HepG2 (cell line): ENCODE measurements around the gene ADAM22. TPM values are rescaled to one million over a fixed set of nuclear protein-coding genes. Genes with fewer than 3 reads are reported as not detected.
A peak's percentile ranks its signal among the peaks of the same experiment; 100 is the strongest.

Source experiments
- ATAC-seq: fragments of 200-7000 bp; cut with Tn5 transposase; 3 replicates; pipeline ENCODE4 v1.9.1; 2020; ENCODE audit warnings: mild to moderate bottlenecking, moderate library complexity
- BruUV-seq: library from RNA; stranded (reverse); fragments of 400-500 nt; replicated peaks from 2 replicates; lab custom pipeline; 2021; lab: Mats Ljungman, UMichigan
- CTCF ChIA-PET: fragments of 300-600 bp; formaldehyde crosslinking; extraction: SDS; loops from one replicate; lab custom pipeline; 2021; ENCODE audit warnings: low total read pairs, inconsistent platforms, low intra/inter-chr PET ratio; lab: Yijun Ruan, JAX
- POLR2A ChIA-PET: fragments of 350-600 bp; sonication (Branson Sonifier 250); formaldehyde crosslinking; loops from one replicate; lab custom pipeline; 2020; ENCODE audit warnings: antibody characterized with exemption, inconsistent platforms; lab: Yijun Ruan, JAX
- DNase-seq: peaks from one replicate; pipeline ENCODE4 v3.0.0-alpha.2; 2015; ENCODE audit warnings: low spot score
- FAIRE-seq: peaks from 3 replicates; lab custom pipeline; 2011; peaks lifted over from hg19 to GRCh38; lab: Jason Lieb, UNC
- H2AFZ ChIP-seq: one replicate; pipeline ENCODE4 v1.6.1; 2011; ENCODE audit warnings: low read length, inconsistent platforms
- H3K27ac ChIP-seq: fragments of 300-600 bp; 3 replicates; pipeline ENCODE4 v1.8.0; 2011; ENCODE audit warnings: mixed run types, mild to moderate bottlenecking, mixed read lengths, low read length, inconsistent platforms; ENCODE audit not compliant: insufficient read depth; ENCODE audit errors: extremely low read length
- H3K27me3 ChIP-seq, 2 experiments: fragments of 200-600 bp in 1 of 2; 2 replicates in 1 of 2; 3 replicates in 1 of 2; pipeline versions ENCODE4 v1.6.0 to v1.8.0; 2011; ENCODE audit warnings: low read length in 2 of 2, mild to moderate bottlenecking in 2 of 2, moderate library complexity in 2 of 2, inconsistent platforms in 1 of 2; ENCODE audit not compliant: insufficient read depth in 2 of 2, control insufficient read depth in 1 of 2
- H3K36me3 ChIP-seq, 2 experiments: fragments of 200-600 bp in 1 of 2; replicated peaks in 1 of 2; 2 replicates in 1 of 2; 3 replicates in 1 of 2; pipeline versions ENCODE4 v1.5.1 to v1.8.0; 2011; ENCODE audit warnings: low read length in 2 of 2, inconsistent platforms in 1 of 2; ENCODE audit not compliant: insufficient read depth in 2 of 2, control insufficient read depth in 1 of 2
- H3K4me1 ChIP-seq: 2 replicates; pipeline ENCODE4 v1.5.1; 2012; ENCODE audit warnings: low read length, inconsistent platforms; ENCODE audit not compliant: insufficient read depth
- H3K4me2 ChIP-seq: 2 replicates; pipeline ENCODE4 v1.6.0; 2011; ENCODE audit warnings: low read depth, low read length, inconsistent platforms
- H3K4me3 ChIP-seq, 3 experiments: fragments of 200-600 bp in 1 of 3; sonication (generic), shearing (Covaris generic) in 1 of 3; replicated peaks in 1 of 3; 2 replicates each; pipeline ENCODE4 v1.5.1; 2011 to 2016; ENCODE audit warnings: low read length in 3 of 3, inconsistent platforms in 2 of 3, low read depth in 2 of 3, mild to moderate bottlenecking in 2 of 3, control low read depth in 1 of 3, mixed read lengths in 1 of 3; ENCODE audit not compliant: insufficient read depth in 1 of 3
- H3K79me2 ChIP-seq: one replicate; pipeline ENCODE4 v1.6.1; 2011; ENCODE audit warnings: low read length, inconsistent platforms; ENCODE audit not compliant: insufficient read depth
- H3K9ac ChIP-seq: 2 replicates; pipeline ENCODE4 v1.6.0; 2011; ENCODE audit warnings: mild to moderate bottlenecking, low read depth, low read length, inconsistent platforms; ENCODE audit not compliant: insufficient read depth
- H3K9me3 ChIP-seq: 2 replicates; pipeline ENCODE4 v1.5.1; 2012; ENCODE audit warnings: mild to moderate bottlenecking, low read length
- H4K20me1 ChIP-seq: 2 replicates; pipeline ENCODE4 v1.6.0; 2011; ENCODE audit warnings: inconsistent platforms, mild to moderate bottlenecking, low read length, moderate library complexity; ENCODE audit not compliant: insufficient read depth
- ATF1 ChIP-seq: IDR thresholded peaks from 2 replicates; pipeline ENCODE4 v1.6.1; 2016; ENCODE audit warnings: mild to moderate bottlenecking, control low read depth
- EP300 ChIP-seq, 3 experiments: sonication (generic) in 1 of 3; formaldehyde crosslinking in 1 of 3; IDR thresholded peaks; 2 replicates each; pipeline versions ENCODE4 v1.5.1 to v1.6.1; 2011 to 2020; ENCODE audit warnings: low read depth in 2 of 3, low read length in 2 of 3, borderline replicate concordance in 1 of 3, improper control_type of control experiment in 1 of 3, mild to moderate bottlenecking in 1 of 3, missing genetic modification reagents in 1 of 3, moderate library complexity in 1 of 3
- GATAD2A ChIP-seq: IDR thresholded peaks from 2 replicates; pipeline ENCODE4 v1.6.1; 2016
- HDAC1 ChIP-seq: sonication (generic); formaldehyde crosslinking; IDR thresholded peaks from 2 replicates; pipeline ENCODE4 v1.5.1; 2020; ENCODE audit warnings: mild to moderate bottlenecking, missing genetic modification reagents
- HDAC2 ChIP-seq: sonication (generic); formaldehyde crosslinking; IDR thresholded peaks from 2 replicates; pipeline ENCODE4 v1.4.0; 2020; ENCODE audit warnings: missing genetic modification reagents
- HNF1A ChIP-seq, 2 experiments: sonication (generic) in 1 of 2; formaldehyde crosslinking in 1 of 2; IDR thresholded peaks; 2 replicates each; pipeline versions ENCODE4 v1.4.0 to v1.6.1; 2016 to 2020; ENCODE audit warnings: borderline replicate concordance in 1 of 2, low read depth in 1 of 2, mild to moderate bottlenecking in 1 of 2, missing genetic modification reagents in 1 of 2
- ISL2 ChIP-seq: sonication (generic); formaldehyde crosslinking; IDR thresholded peaks from 2 replicates; pipeline ENCODE4 v1.5.0; 2020; ENCODE audit warnings: missing genetic modification reagents
- NBN ChIP-seq: fragments of 450-650 bp; conservative IDR thresholded peaks from 2 replicates; pipeline ENCODE4 v1.6.1; 2017
- NFIC ChIP-seq: IDR thresholded peaks from 2 replicates; pipeline ENCODE4 v1.6.1; 2012; ENCODE audit warnings: mild to moderate bottlenecking, low read length, inconsistent platforms
- PPARG ChIP-seq: conservative IDR thresholded peaks from 2 replicates; pipeline ENCODE4 v1.6.1; 2016; ENCODE audit warnings: missing biosample characterization, missing genetic modification reagents
- SAP130 ChIP-seq: IDR thresholded peaks from 2 replicates; pipeline ENCODE4 v1.6.1; 2016; ENCODE audit warnings: low read depth
- ZNF256 ChIP-seq: sonication (generic); formaldehyde crosslinking; conservative IDR thresholded peaks from 2 replicates; pipeline ENCODE4 v1.4.0; 2020; ENCODE audit warnings: missing genetic modification reagents
- ZNF558 ChIP-seq: sonication (generic); formaldehyde crosslinking; IDR thresholded peaks from 2 replicates; pipeline ENCODE4 v1.9.0; 2022; ENCODE audit warnings: mild to moderate bottlenecking, missing genetic modification reagents, borderline replicate concordance
- ZNF761 ChIP-seq: sonication (generic); formaldehyde crosslinking; conservative IDR thresholded peaks from 2 replicates; pipeline ENCODE4 v1.4.0; 2020; ENCODE audit warnings: mild to moderate bottlenecking, missing genetic modification reagents
- ZXDC ChIP-seq: sonication (generic); formaldehyde crosslinking; IDR thresholded peaks from 2 replicates; pipeline ENCODE4 v1.5.0; 2020; ENCODE audit warnings: mild to moderate bottlenecking, missing genetic modification reagents
- whole genome bisulfite sequencing: methylation state at CpG from one replicate; pipeline ENCODE4 v1.1.6; 2017; ENCODE audit warnings: low lambda C conversion rate; 5-methylcytosine and 5-hydroxymethylcytosine counted together
- in situ Hi-C: cut with HindIII; loops from 2 replicates; pipeline ENCODE4 v1.10.0; 2017; ENCODE audit warnings: low pct_unique_long_range_greater_than_20kb; ENCODE audit not compliant: extremely low pct_ligation_motif_present
- intact Hi-C: fragments of 100-400 bp; cut with micrococcal nuclease; formaldehyde crosslinking; loops from one replicate; pipeline ENCODE4 v1.10.0; 2022; ENCODE audit not compliant: unreplicated experiment
- polyA plus RNA-seq, 8 experiments: library from polyadenylated mRNA; depleted of rRNA in 3 of 8; stranded (reverse) in 7 of 8; unstranded in 1 of 8; fragments of >200 nt; fragmentation: Illumina TruSeq in 4 of 8; extraction: Trizol in 4 of 8; gene quantifications; 2 replicates each; pipeline versions ENCODE4 v1.2.1 to v1.2.3, GENCODE V29; 2011 to 2016; ENCODE audit warnings: low read depth in 4 of 8, missing spikeins in 1 of 8, mixed read lengths in 1 of 8; ENCODE audit not compliant: insufficient read depth in 1 of 8
- total RNA-seq, 5 experiments: library from RNA; depleted of rRNA; stranded (reverse); fragments of >200 nt; fragmentation: Illumina TruSeq; extraction: Trizol; gene quantifications; 2 replicates each; pipeline ENCODE4 v1.2.3, GENCODE V29; 2016; ENCODE audit warnings: low read depth in 1 of 5

Gene ADAM22
- total and polyA plus RNA-seq, 2 of the 13 experiments (the other 11 are each of a cell fraction or from before 2014, with no cell fraction given) = 1.9 to 6.7 TPM

- TF ChIP-seq PPARG (CRISPR knock-in tag) (0 out of 2 replicates have a peak, but pooled peaks have one; percentile 28), ATF1 (CRISPR knock-in tag) (peak; percentile 39; the same call in 1 of the 2 replicates), NFIC (peak; percentile 65; the same call in 1 of the 2 replicates), HNF1A (IDR thresholded peaks at IDR 0.05; ENCODE audit: low read depth) (peak; percentile 61; the same call in 1 of the 2 replicates), HNF1A (CRISPR knock-in tag; IDR thresholded peaks at IDR 0.05; ENCODE audit: borderline replicate concordance) (peak; percentile 52; the same call in 1 of the 2 replicates), ZNF558 (CRISPR knock-in tag) (no peak), SAP130 (CRISPR knock-in tag) (peak; percentile 12; the same call in 1 of the 2 replicates), GATAD2A (CRISPR knock-in tag) (peak; percentile 56), HDAC2 (peak; percentile 24; the same call in 1 of the 2 replicates), NBN (no peak), ISL2 (peak; percentile 61)
Measured at GRCh38 chr7:88127637-88128290, 193.7 kb downstream of the ADAM22 start (continued).

- no peak for ATAC-seq
- Histone ChIP-seq H3K79me2 (no peaks in the 10 kb centered on the region), H3K9ac (no peak overlapping the region), H2AFZ (no peak overlapping the region), H3K4me1 (peaks cover 22% of the 10 kb centered on the region), H3K9me3 (no peaks in the 10 kb centered on the region), H3K27me3 (no peaks in the 10 kb centered on the region), H3K27ac (no peak overlapping the region), H3K4me2 (no peak overlapping the region), H3K36me3 (no peaks in the 10 kb centered on the region), H4K20me1 (no peaks in the 10 kb centered on the region), H3K4me3 (no peak overlapping the region)
- DNase-seq = no peak
- ChIA-PET POLR2A (no interaction called here), CTCF (no interaction called here)
- in situ Hi-C loops (no loop called here), intact Hi-C loops (no loop called here)
- no peak for FAIRE-seq
- no TSS peak for BruUV-seq
- 89% methylated on average over 4 of the region's 4 CpGs for WGBS
- TF ChIP-seq ZNF256 (CRISPR knock-in tag) = no peak
- TF ChIP-seq HDAC1 = no peak
- TF ChIP-seq EP300 (IDR thresholded peaks at IDR 0.05; ENCODE audit: low read depth in 2 of 2, low read length in 2 of 2) = no peak
- no peak for TF ChIP-seq EP300 (CRISPR knock-in tag; IDR thresholded peaks at IDR 0.05; ENCODE audit: borderline replicate concordance)
- TF ChIP-seq ATF1 (CRISPR knock-in tag) = no peak
- no peak for TF ChIP-seq ZXDC (CRISPR knock-in tag)
- no peak for TF ChIP-seq ZNF761 (CRISPR knock-in tag)
Measured at GRCh38 chr7:88132725-88133124, 198.7 kb downstream of the ADAM22 start.
